HepG2 (cell line): ENCODE data around the gene TNNI3. TPM values are rescaled to one million over a fixed set of nuclear protein-coding genes. Genes with fewer than 3 reads are reported as not detected.

ENCODE experiments used
- HCFC1 ChIP-seq: fragments of 150-350 bp; IDR thresholded peaks from 2 replicates; pipeline ENCODE4 v1.6.1; 2014; ENCODE audit warnings: low read depth, low read length
- MAZ ChIP-seq, 2 experiments: sonication (generic) in 1 of 2; formaldehyde crosslinking in 1 of 2; IDR thresholded peaks; 2 replicates each; pipeline versions ENCODE4 v1.5.0 to v1.6.1; 2012 to 2020; ENCODE audit warnings: low read depth in 2 of 2, mild to moderate bottlenecking in 2 of 2, borderline replicate concordance in 1 of 2, improper control_type of control experiment in 1 of 2, low read length in 1 of 2, missing genetic modification reagents in 1 of 2, moderate library complexity in 1 of 2
- SMAD3 ChIP-seq: sonication (generic); formaldehyde crosslinking; IDR thresholded peaks from 2 replicates; pipeline ENCODE4 v1.4.0; 2020; ENCODE audit warnings: missing genetic modification reagents
- SP1 ChIP-seq, 2 experiments: fragments of 450-650 bp in 1 of 2; sonication (generic) in 1 of 2; formaldehyde crosslinking in 1 of 2; IDR thresholded peaks; 2 replicates each; pipeline versions ENCODE4 v1.4.0 to v1.6.1; 2016 to 2020; ENCODE audit warnings: missing genetic modification reagents in 1 of 2
- ZMAT3 ChIP-seq: sonication (generic); formaldehyde crosslinking; conservative IDR thresholded peaks from 2 replicates; pipeline ENCODE4 v1.7.0; 2021; ENCODE audit warnings: missing genetic modification reagents
- ZNF331 ChIP-seq: sonication (generic); formaldehyde crosslinking; IDR thresholded peaks from 2 replicates; pipeline ENCODE4 v1.4.0; 2020; ENCODE audit warnings: missing genetic modification reagents
- polyA plus RNA-seq, 8 experiments: library from polyadenylated mRNA; depleted of rRNA in 3 of 8; stranded (reverse) in 7 of 8; unstranded in 1 of 8; fragments of >200 nt; fragmentation: Illumina TruSeq in 4 of 8; extraction: Trizol in 4 of 8; gene quantifications; 2 replicates each; pipeline versions ENCODE4 v1.2.1 to v1.2.3, GENCODE V29; 2011 to 2016; ENCODE audit warnings: low read depth in 4 of 8, missing spikeins in 1 of 8, mixed read lengths in 1 of 8; ENCODE audit not compliant: insufficient read depth in 1 of 8
- total RNA-seq, 5 experiments: library from RNA; depleted of rRNA; stranded (reverse); fragments of >200 nt; fragmentation: Illumina TruSeq; extraction: Trizol; gene quantifications; 2 replicates each; pipeline ENCODE4 v1.2.3, GENCODE V29; 2016; ENCODE audit warnings: low read depth in 1 of 5
- TF ChIP-seq, protein P1 (sequence below): sonication (generic); formaldehyde crosslinking; IDR thresholded peaks from 2 replicates; pipeline ENCODE4 v1.5.0; 2020; ENCODE audit warnings: mild to moderate bottlenecking, missing genetic modification reagents, borderline replicate concordance
- TF ChIP-seq, protein P2 (sequence below), 2 experiments: fragments of 450-650 bp in 1 of 2; sonication (generic) in 1 of 2; formaldehyde crosslinking; IDR thresholded peaks; 2 replicates each; pipeline versions ENCODE4 v1.5.0 to v1.8.0; 2020 to 2022; ENCODE audit warnings: mild to moderate bottlenecking in 1 of 2, missing genetic modification reagents in 1 of 2
- TF ChIP-seq, protein P3 (sequence below): sonication (generic); formaldehyde crosslinking; IDR thresholded peaks from 2 replicates; pipeline ENCODE4 v1.5.0; 2020; ENCODE audit warnings: mild to moderate bottlenecking, missing genetic modification reagents, moderate library complexity
- TF ChIP-seq, protein P4 (sequence below): sonication (generic); formaldehyde crosslinking; conservative IDR thresholded peaks from 2 replicates; pipeline ENCODE4 v1.4.0; 2020; ENCODE audit warnings: missing genetic modification reagents
- TF ChIP-seq, protein P5 (sequence below), 2 experiments: sonication (generic) in 1 of 2; formaldehyde crosslinking in 1 of 2; IDR thresholded peaks; 2 replicates each; pipeline versions ENCODE4 v1.4.0 to v1.6.1; 2018 to 2020; ENCODE audit warnings: missing genetic modification reagents in 2 of 2, borderline replicate concordance in 1 of 2, low read depth in 1 of 2, mild to moderate bottlenecking in 1 of 2, missing biosample characterization in 1 of 2

Gene TNNI3
- total and polyA plus RNA-seq, 2 of the 13 experiments (the other 11 are each of a cell fraction or from before 2014, with no cell fraction given), result 3.5 to 3.7 TPM

DNA sequence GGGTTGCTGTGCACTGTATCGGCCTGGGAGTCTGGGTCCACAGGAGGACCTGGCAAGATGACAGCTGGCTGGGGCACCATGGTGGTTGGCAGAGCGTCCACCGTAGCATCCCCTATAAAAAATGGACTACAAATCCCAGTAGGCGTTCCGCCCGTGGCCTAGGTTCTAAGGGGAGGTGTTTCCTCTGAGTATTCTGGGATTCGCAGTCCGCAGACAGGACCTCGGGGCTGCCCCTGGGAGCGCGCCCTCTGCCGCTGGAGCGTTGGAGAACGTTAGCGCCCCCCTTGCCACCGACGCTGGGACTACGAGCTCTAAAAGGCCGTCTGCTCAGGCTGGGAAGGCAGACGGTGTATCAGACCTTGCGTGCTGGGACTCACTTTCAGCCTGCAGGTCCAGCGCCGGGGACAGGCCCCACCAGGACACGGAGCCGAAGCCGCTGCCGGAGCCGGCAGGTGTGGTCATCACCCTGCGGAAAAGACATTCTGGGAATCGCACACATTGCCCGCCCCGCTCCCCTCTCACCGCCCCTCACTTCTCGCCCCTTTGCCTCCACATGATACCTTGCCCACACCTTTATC is 8.5 kb upstream of the TNNI3 start (continued):
- TF ChIP-seq, protein P1, sequence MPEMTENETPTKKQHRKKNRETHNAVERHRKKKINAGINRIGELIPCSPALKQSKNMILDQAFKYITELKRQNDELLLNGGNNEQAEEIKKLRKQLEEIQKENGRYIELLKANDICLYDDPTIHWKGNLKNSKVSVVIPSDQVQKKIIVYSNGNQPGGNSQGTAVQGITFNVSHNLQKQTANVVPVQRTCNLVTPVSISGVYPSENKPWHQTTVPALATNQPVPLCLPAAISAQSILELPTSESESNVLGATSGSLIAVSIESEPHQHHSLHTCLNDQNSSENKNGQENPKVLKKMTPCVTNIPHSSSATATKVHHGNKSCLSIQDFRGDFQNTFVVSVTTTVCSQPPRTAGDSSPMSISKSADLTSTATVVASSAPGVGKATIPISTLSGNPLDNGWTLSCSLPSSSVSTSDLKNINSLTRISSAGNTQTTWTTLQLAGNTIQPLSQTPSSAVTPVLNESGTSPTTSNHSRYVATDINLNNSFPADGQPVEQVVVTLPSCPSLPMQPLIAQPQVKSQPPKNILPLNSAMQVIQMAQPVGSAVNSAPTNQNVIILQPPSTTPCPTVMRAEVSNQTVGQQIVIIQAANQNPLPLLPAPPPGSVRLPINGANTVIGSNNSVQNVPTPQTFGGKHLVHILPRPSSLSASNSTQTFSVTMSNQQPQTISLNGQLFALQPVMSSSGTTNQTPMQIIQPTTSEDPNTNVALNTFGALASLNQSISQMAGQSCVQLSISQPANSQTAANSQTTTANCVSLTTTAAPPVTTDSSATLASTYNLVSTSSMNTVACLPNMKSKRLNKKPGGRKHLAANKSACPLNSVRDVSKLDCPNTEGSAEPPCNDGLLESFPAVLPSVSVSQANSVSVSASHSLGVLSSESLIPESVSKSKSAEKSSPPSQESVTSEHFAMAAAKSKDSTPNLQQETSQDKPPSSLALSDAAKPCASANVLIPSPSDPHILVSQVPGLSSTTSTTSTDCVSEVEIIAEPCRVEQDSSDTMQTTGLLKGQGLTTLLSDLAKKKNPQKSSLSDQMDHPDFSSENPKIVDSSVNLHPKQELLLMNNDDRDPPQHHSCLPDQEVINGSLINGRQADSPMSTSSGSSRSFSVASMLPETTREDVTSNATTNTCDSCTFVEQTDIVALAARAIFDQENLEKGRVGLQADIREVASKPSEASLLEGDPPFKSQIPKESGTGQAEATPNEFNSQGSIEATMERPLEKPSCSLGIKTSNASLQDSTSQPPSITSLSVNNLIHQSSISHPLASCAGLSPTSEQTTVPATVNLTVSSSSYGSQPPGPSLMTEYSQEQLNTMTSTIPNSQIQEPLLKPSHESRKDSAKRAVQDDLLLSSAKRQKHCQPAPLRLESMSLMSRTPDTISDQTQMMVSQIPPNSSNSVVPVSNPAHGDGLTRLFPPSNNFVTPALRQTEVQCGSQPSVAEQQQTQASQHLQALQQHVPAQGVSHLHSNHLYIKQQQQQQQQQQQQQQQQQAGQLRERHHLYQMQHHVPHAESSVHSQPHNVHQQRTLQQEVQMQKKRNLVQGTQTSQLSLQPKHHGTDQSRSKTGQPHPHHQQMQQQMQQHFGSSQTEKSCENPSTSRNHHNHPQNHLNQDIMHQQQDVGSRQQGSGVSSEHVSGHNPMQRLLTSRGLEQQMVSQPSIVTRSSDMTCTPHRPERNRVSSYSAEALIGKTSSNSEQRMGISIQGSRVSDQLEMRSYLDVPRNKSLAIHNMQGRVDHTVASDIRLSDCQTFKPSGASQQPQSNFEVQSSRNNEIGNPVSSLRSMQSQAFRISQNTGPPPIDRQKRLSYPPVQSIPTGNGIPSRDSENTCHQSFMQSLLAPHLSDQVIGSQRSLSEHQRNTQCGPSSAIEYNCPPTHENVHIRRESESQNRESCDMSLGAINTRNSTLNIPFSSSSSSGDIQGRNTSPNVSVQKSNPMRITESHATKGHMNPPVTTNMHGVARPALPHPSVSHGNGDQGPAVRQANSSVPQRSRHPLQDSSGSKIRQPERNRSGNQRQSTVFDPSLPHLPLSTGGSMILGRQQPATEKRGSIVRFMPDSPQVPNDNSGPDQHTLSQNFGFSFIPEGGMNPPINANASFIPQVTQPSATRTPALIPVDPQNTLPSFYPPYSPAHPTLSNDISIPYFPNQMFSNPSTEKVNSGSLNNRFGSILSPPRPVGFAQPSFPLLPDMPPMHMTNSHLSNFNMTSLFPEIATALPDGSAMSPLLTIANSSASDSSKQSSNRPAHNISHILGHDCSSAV (CRISPR knock-in tag), result no peak
- TF ChIP-seq, protein P2, sequence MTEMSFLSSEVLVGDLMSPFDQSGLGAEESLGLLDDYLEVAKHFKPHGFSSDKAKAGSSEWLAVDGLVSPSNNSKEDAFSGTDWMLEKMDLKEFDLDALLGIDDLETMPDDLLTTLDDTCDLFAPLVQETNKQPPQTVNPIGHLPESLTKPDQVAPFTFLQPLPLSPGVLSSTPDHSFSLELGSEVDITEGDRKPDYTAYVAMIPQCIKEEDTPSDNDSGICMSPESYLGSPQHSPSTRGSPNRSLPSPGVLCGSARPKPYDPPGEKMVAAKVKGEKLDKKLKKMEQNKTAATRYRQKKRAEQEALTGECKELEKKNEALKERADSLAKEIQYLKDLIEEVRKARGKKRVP (CRISPR knock-in tag; IDR thresholded peaks at IDR 0.05), result no peak
- peak; percentile 59 for TF ChIP-seq SMAD3
- no peak for TF ChIP-seq SP1 (IDR thresholded peaks at IDR 0.05)
- TF ChIP-seq SP1 (CRISPR knock-in tag; IDR thresholded peaks at IDR 0.05), result peak; percentile 55; the same call in 1 of the 2 replicates
- TF ChIP-seq, protein P3, sequence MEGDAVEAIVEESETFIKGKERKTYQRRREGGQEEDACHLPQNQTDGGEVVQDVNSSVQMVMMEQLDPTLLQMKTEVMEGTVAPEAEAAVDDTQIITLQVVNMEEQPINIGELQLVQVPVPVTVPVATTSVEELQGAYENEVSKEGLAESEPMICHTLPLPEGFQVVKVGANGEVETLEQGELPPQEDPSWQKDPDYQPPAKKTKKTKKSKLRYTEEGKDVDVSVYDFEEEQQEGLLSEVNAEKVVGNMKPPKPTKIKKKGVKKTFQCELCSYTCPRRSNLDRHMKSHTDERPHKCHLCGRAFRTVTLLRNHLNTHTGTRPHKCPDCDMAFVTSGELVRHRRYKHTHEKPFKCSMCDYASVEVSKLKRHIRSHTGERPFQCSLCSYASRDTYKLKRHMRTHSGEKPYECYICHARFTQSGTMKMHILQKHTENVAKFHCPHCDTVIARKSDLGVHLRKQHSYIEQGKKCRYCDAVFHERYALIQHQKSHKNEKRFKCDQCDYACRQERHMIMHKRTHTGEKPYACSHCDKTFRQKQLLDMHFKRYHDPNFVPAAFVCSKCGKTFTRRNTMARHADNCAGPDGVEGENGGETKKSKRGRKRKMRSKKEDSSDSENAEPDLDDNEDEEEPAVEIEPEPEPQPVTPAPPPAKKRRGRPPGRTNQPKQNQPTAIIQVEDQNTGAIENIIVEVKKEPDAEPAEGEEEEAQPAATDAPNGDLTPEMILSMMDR, result peak; percentile 92
- no peak for TF ChIP-seq ZMAT3 (CRISPR knock-in tag)
- TF ChIP-seq HCFC1, result peak; percentile 93
- TF ChIP-seq, protein P4, sequence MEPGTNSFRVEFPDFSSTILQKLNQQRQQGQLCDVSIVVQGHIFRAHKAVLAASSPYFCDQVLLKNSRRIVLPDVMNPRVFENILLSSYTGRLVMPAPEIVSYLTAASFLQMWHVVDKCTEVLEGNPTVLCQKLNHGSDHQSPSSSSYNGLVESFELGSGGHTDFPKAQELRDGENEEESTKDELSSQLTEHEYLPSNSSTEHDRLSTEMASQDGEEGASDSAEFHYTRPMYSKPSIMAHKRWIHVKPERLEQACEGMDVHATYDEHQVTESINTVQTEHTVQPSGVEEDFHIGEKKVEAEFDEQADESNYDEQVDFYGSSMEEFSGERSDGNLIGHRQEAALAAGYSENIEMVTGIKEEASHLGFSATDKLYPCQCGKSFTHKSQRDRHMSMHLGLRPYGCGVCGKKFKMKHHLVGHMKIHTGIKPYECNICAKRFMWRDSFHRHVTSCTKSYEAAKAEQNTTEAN, result 0 out of 2 replicates have a peak, but pooled peaks have one; percentile 33
- TF ChIP-seq, protein P5, sequence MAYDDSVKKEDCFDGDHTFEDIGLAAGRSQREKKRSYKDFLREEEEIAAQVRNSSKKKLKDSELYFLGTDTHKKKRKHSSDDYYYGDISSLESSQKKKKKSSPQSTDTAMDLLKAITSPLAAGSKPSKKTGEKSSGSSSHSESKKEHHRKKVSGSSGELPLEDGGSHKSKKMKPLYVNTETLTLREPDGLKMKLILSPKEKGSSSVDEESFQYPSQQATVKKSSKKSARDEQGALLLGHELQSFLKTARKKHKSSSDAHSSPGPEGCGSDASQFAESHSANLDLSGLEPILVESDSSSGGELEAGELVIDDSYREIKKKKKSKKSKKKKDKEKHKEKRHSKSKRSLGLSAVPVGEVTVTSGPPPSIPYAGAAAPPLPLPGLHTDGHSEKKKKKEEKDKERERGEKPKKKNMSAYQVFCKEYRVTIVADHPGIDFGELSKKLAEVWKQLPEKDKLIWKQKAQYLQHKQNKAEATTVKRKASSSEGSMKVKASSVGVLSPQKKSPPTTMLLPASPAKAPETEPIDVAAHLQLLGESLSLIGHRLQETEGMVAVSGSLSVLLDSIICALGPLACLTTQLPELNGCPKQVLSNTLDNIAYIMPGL (CRISPR knock-in tag; IDR thresholded peaks at IDR 0.05; ENCODE audit: borderline replicate concordance in 1 of 2, low read depth in 1 of 2), result peak; percentile 52 to 79; a peak in 3 of 4 replicates
- TF ChIP-seq MAZ (IDR thresholded peaks at IDR 0.05; ENCODE audit: borderline replicate concordance, low read depth, low read length), result no peak
- TF ChIP-seq MAZ (CRISPR knock-in tag; IDR thresholded peaks at IDR 0.05; ENCODE audit: low read depth), result no peak; the same call in 1 of the 2 replicates
- TF ChIP-seq ZNF331 (CRISPR knock-in tag), result peak; percentile 13; the same call in 1 of the 2 replicates
